Dermis microvascular lymphatic vessel endothelial cell (primary cell): ENCODE results near the gene ABCC3. TPM values are rescaled to one million over a fixed set of nuclear protein-coding genes. Genes with fewer than 3 reads are reported as not detected.
A peak's percentile ranks its signal among the peaks of the same experiment; 100 is the strongest.

ENCODE experiments used
- DNase-seq, 2 donors: peaks; one replicate each; pipeline versions ENCODE4 v3.0.0 to v3.0.0-alpha.2; 2010; ENCODE audit warnings: low read depth in 2 of 2
- total RNA-seq: library from RNA; depleted of rRNA; stranded (reverse); fragments of >200 nt; gene quantifications from 2 replicates; pipeline ENCODE4 v1.2.1, GENCODE V29; 2014

ABCC3 gene
- total RNA-seq, 1 donor from 2014 or later, result 0.90 TPM

GRCh38 chr17:50642722-50643656, 8.3 kb downstream of the ABCC3 start:
- no peak for DNase-seq

DNA sequence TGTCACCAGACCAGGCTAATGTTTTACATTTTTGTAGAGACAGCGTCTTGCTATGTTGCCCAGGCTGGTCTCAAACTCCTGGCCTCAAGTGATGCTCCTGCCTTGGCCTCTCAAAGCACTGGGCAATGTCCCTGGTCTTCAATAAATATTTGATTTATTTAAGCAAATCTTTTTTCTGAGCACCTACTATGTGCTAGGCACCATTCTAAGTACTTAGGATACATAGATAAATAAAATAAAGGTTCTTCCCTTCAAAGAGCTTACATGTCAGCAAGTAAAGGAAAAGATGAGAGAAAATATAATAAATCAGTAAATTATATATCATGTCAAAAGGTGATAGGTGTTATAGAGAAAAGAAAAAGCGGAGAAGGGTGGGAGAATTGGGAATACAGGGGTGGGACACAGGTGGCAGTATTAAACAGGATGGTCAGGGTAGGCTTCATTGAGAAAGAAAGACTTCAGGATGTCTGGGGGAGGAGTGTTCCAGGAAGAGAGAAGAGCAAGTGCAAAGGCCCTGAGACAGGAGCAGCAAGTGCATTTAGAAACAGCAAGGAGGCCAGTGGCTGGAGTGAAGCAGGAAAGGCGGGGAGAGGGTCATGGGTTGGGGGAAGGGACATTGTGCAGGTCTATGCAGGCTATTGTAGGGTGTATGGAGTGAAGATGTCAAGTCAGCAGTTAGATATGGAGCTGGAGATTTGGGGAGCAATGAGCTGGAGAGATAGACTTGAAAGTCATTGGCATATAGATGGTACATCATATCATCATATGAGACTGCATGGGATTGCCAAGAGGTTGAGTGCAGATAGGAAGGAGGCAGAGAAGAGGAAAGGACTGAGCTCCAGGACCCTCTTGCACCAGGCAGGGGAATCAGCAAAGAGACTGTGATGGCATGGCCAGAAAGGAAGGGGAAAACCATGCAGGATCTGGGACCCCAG, 11.3 kb downstream of the ABCC3 start:
- DNase-seq, result no peak

- no peak for DNase-seq
Observed at GRCh38 chr17:50647187-50647586, 12.5 kb downstream of the ABCC3 start.

DNA sequence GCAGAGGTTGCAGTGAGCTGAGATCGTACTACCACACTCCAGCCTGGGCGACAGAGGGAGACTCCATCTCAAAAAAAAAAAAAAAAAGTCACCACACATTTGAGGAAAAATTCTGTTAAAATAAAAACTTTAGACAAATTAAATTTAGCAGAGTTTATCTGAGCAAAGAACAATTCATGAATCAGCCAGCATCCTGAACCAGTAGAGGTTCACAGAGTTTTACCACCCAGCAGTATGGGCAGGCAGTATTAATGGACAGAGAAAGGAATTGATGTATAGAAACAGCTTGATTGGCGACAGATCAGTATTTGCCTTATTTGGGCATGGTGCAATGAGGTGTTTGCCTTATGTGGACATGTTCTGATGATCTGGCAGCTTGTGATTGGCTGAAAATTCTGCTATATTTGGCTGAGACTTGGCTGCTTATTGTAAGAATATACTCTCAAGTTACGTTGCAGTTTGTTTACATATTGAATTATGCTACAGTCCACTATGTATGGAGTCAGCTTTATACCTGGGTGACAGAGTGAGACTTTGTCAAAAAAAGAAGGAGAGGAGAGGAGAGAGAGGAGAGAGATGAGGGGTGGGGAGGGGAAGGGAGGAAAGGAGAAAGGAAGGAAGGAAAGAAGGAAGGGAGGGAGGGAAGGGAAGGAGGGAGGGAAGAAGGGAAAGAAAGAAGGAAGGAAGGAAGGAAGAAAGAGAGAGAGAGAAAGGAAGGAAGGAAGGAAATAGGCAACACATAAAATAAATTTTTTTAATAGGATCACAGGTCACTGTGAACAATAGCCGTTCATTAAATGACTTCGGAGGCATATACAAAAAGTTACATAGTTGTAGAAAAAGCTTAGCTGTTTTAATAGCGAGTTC, 14.6 kb downstream of the ABCC3 start:
- DNase-seq, result peak in 1 of 2 donors; percentile 34

DNA sequence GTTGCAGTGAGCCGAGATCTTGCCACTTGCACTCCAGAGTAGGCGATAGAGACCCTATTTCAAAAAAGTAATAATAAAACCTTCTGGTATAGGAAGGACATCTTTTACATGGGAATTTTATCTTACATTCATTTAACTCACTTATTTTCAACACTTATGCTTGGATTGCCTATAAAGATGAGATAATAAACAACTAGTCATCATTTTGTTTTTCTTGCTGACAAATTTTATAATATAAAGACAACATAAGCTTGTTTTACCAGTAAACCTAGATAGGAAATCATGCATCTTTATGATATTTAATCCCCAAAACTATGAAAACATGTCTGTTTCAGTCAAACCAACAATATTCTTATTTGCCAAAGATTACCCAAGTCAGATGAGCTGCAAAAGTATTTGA, 17.0 kb downstream of the ABCC3 start:
- DNase-seq, result no peak

DNA sequence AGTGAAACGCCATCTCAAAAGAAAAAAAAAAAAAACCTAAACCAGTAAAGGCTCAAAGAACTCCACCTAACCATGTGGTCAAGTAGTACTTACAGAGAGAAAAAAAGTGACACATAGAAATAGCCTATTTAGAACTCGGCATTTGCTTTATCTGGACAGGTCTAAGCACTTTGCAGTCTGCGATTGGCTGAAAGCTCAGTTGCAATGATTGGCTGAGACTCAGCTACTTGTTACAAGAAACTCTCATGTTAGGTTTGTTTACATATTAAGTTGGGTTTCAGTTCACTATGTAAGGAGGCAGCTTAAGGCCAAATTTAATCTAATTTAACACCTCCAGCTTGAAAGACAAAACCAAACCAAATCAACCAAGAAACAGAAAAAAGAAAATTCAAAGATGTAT, 19.1 kb downstream of the ABCC3 start:
- DNase-seq, result no peak

GRCh38 chr17:50656509-50656908, 21.8 kb downstream of the ABCC3 start:
- DNase-seq, result no peak

DNA sequence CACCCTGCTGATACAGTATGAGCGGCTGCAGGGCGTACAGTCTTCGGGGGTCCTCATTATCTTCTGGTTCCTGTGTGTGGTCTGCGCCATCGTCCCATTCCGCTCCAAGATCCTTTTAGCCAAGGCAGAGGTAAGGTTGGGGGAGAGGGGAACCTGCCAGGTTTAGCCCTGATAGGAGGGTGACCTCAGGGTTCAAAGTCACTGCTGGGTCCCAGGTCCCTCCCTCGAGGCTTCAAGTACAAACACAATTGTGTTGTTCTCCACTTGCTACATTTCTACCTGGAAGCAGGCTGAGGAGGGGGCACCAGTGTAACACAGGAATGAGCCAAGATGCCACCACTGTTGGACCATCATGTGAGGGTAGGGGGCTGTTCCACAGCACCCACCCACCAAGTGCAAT, 22.4 kb downstream of the ABCC3 start:
- DNase-seq, result no peak

DNA sequence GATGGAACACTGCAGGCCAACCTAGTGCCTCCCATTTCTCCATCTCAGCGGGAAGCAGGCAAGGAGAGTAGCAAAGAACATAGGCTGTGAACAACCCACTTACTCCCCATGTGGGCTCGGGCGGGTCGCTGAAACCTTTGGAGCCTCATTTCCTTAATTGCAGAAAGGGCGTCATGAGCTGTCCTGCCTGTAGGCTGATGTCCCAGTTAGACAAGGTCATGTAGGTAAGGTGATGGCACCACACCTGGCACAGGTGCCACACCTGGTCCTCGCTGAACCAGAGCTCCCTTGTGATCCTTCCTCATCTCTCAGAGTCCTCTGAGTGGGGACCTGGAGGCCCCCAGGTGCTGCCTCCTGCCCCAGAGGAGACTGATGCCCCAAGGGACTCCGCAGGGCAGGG, 22.9 kb downstream of the ABCC3 start:
- no peak for DNase-seq

GRCh38 chr17:50658616-50659015, 23.9 kb downstream of the ABCC3 start:
- DNase-seq, result no peak

DNA sequence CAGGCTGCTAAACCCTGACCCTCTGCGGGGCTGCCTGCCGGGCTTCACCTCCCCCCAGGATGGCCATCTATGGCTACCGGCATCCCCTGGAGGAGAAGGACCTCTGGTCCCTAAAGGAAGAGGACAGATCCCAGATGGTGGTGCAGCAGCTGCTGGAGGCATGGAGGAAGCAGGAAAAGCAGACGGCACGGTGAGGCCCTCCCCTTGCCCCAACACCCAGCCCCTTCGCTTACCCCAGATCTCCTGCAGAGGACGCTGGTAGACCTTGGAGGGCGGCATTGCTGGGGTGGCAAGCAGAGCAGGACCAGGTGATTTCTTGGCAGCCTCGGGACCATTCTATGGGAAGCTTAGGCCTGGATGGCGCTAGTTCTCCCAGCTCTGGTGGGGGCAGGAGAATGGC, 24.5 kb downstream of the ABCC3 start:
- DNase-seq, result no peak

GRCh38 chr17:50660042-50660886, 25.6 kb downstream of the ABCC3 start:
- peak in 1 of 2 donors; percentile 36 for DNase-seq

DNA sequence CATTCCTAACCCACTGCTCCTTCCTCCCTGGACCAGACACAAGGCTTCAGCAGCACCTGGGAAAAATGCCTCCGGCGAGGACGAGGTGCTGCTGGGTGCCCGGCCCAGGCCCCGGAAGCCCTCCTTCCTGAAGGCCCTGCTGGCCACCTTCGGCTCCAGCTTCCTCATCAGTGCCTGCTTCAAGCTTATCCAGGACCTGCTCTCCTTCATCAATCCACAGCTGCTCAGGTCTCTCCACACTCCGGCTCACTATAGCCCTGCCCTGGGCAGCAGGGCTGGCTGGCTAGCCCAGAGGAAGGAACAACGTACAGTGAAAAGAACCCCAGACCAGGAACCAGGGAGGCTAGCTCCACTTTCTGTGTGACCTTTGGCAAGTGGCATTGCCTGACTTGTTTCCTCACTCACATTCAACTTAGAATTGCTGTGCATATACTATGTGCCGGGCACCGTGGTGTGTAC, 26.2 kb downstream of the ABCC3 start:
- DNase-seq, result no peak

DNA sequence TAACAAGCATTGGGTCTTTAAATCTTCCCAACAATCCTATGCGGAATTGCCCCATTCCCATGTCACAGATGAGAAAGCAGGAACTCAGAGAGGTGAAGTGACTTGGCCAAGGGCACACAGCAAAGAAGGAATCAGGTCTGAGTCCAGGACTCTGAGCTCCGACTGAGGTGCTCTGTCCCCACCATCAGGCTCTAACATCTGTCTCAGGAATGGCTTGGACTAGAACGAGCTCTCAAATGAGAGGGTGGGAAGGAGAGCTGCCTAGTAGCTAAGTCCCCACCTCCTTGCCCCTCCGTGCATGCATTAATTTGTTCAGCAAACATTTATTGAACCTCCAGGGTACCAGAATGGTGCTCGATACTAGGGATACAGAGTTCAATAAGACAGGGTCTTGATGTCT, 26.7 kb downstream of the ABCC3 start:
- no peak for DNase-seq

GRCh38 chr17:50661795-50662391, 27.2 kb downstream of the ABCC3 start:
- peak; percentile 48 to 86 for DNase-seq

DNA sequence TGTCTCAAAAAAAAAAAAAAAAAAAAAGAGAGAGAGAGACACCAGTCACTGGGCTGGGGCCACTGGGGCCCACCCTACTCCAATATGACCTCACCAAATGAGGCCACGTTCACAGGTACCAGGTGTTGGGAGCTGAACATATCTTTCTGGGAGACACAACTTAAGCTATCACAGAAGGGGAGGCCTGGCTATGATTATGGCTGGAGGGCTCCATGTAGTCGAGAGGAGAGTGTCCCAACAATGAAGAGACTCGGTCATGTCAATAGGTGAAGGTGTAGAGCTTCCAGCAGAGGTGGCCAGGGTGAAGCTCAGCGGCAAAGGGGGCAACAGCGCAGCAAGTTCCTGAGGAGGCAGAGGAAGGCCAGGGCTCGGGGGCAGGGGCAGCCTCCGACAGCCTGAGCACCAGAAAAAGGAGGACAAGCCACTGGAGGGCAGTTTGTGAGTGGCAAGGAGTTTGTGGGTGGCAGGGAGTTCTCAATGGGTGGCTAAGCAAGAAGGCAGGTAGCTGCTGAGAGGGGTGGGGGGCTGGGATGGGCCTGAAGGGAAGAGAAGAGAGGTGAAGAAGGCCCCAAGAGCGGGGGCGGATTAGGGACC, 28.0 kb downstream of the ABCC3 start:
- no peak for DNase-seq

GRCh38 chr17:50663812-50664374, 29.2 kb downstream of the ABCC3 start:
- DNase-seq, result no peak

GRCh38 chr17:50664788-50665458, 30.2 kb downstream of the ABCC3 start:
- no peak for DNase-seq

- no peak for DNase-seq
Observed at GRCh38 chr17:50665838-50666237, 31.2 kb downstream of the ABCC3 start.
